Keratinocyte (primary cell): ENCODE data around the gene FMNL2.

Experiments used
- EZH2 ChIP-seq: IDR thresholded peaks from one replicate; pipeline ENCODE4 v1.6.1; 2012; ENCODE audit warnings: inconsistent platforms, mild to moderate bottlenecking, low read length, moderate library complexity
- TF ChIP-seq, protein P1 (sequence below), 3 experiments: IDR thresholded peaks in 1 of 3; conservative IDR thresholded peaks in 1 of 3; optimal IDR thresholded peaks in 1 of 3; 2 replicates in 2 of 3; 3 replicates in 1 of 3; pipeline versions ENCODE3 to v1.5.1; 2011; ENCODE audit warnings: low read length in 3 of 3, mild to moderate bottlenecking in 3 of 3, moderate library complexity in 2 of 3, control low read depth in 1 of 3, inconsistent platforms in 1 of 3; ENCODE audit not compliant: insufficient read depth in 2 of 3; ENCODE audit errors: extremely low read depth in 1 of 3

- TF ChIP-seq, protein P1, sequence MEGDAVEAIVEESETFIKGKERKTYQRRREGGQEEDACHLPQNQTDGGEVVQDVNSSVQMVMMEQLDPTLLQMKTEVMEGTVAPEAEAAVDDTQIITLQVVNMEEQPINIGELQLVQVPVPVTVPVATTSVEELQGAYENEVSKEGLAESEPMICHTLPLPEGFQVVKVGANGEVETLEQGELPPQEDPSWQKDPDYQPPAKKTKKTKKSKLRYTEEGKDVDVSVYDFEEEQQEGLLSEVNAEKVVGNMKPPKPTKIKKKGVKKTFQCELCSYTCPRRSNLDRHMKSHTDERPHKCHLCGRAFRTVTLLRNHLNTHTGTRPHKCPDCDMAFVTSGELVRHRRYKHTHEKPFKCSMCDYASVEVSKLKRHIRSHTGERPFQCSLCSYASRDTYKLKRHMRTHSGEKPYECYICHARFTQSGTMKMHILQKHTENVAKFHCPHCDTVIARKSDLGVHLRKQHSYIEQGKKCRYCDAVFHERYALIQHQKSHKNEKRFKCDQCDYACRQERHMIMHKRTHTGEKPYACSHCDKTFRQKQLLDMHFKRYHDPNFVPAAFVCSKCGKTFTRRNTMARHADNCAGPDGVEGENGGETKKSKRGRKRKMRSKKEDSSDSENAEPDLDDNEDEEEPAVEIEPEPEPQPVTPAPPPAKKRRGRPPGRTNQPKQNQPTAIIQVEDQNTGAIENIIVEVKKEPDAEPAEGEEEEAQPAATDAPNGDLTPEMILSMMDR (optimal IDR thresholded peaks at IDR 0.05 in 1 of 3, IDR thresholded peaks at IDR 0.05 in 1 of 3, conservative IDR thresholded peaks at IDR 0.05 in 1 of 3; ENCODE audit: extremely low read depth in 1 of 3, insufficient read depth in 2 of 3, low read length in 3 of 3) = no peak
- TF ChIP-seq EZH2 = no peak
These were observed 15.0 kb upstream of the FMNL2 start for GRCh38 chr2:152319822-152320570.
